Mesendoderm (in vitro differentiated cells): ENCODE measurements around the gene CREB5.

Experiments
- DNase-seq: peaks from one replicate; pipeline ENCODE4 v3.0.0; 2013
- H2AK5ac ChIP-seq: 2 replicates; pipeline ENCODE4 v1.6.1; 2013; ENCODE audit warnings: low read length, inconsistent platforms
- H2BK120ac ChIP-seq: 2 replicates; pipeline ENCODE4 v1.6.1; 2013; ENCODE audit warnings: low read depth, mild to moderate bottlenecking, low read length, moderate library complexity, mixed read lengths
- H2BK15ac ChIP-seq: replicated peaks from 2 replicates; pipeline ENCODE4 v1.6.1; 2013; ENCODE audit warnings: low read depth, mild to moderate bottlenecking, moderate library complexity
- H2BK5ac ChIP-seq: 2 replicates; pipeline ENCODE4 v1.6.1; 2013; ENCODE audit warnings: low read length, inconsistent platforms
- H3K18ac ChIP-seq: 2 replicates; pipeline ENCODE4 v1.6.1; 2013; ENCODE audit warnings: mild to moderate bottlenecking, low read length, mixed read lengths
- H3K23ac ChIP-seq: one replicate; pipeline ENCODE4 v1.6.1; 2013; ENCODE audit warnings: low read length
- H3K27ac ChIP-seq: 2 replicates; pipeline ENCODE4 v1.5.1; 2013; ENCODE audit warnings: low read depth, mild to moderate bottlenecking, inconsistent platforms, low read length, moderate library complexity
- H3K27me3 ChIP-seq: 2 replicates; pipeline ENCODE4 v1.6.1; 2013; ENCODE audit warnings: low read length, control low read depth, mild to moderate bottlenecking, inconsistent platforms; ENCODE audit not compliant: insufficient read depth, poor library complexity
- H3K36me3 ChIP-seq: 2 replicates; pipeline ENCODE4 v1.6.1; 2013; ENCODE audit warnings: low read length, inconsistent platforms; ENCODE audit not compliant: control insufficient read depth, insufficient read depth
- H3K4ac ChIP-seq: one replicate; pipeline ENCODE4 v1.6.1; 2013; ENCODE audit warnings: low read depth, mild to moderate bottlenecking, low read length, moderate library complexity
- H3K4me1 ChIP-seq: 2 replicates; pipeline ENCODE4 v1.6.1; 2013; ENCODE audit warnings: low read depth, low read length, inconsistent platforms; ENCODE audit not compliant: control insufficient read depth
- H3K4me2 ChIP-seq: 2 replicates; pipeline ENCODE4 v1.6.1; 2013; ENCODE audit warnings: low read length
- H3K4me3 ChIP-seq: 2 replicates; pipeline ENCODE4 v1.5.1; 2013; ENCODE audit warnings: mild to moderate bottlenecking, low read length
- H3K56ac ChIP-seq: one replicate; pipeline ENCODE4 v1.6.1; 2013; ENCODE audit warnings: low read length
- H3K79me1 ChIP-seq: 2 replicates; pipeline ENCODE4 v1.6.1; 2013; ENCODE audit warnings: low read length, inconsistent platforms
- H3K79me2 ChIP-seq: 2 replicates; pipeline ENCODE4 v1.6.1; 2013; ENCODE audit warnings: mild to moderate bottlenecking, low read length; ENCODE audit not compliant: control insufficient read depth, insufficient read depth
- H3K9ac ChIP-seq: 2 replicates; pipeline ENCODE4 v1.6.1; 2013; ENCODE audit warnings: low read length, inconsistent platforms
- H4K5ac ChIP-seq: one replicate; pipeline ENCODE4 v1.6.1; 2013; ENCODE audit warnings: low read length
- H4K8ac ChIP-seq: one replicate; pipeline ENCODE4 v1.6.1; 2013; ENCODE audit warnings: low read depth, mild to moderate bottlenecking, control low read depth, low read length, moderate library complexity
- WGBS: extraction: QIAGEN DNeasy Blood & Tissue Kit; methylation state at CpG from one replicate; pipeline ENCODE4 v1.1.7; 2013; ENCODE audit warnings: low lambda C conversion rate, missing lambda C conversion rate; ENCODE audit not compliant: insufficient coverage; ENCODE audit errors: extremely low coverage; 5-methylcytosine and 5-hydroxymethylcytosine counted together

CREB5 gene

GRCh38 chr7:28497009-28497408, 84.7 kb downstream of the CREB5 start:
- no peak for DNase-seq
- H3K27ac ChIP-seq = no peak overlapping the region
- no peaks in the 10 kb centered on the region for H3K79me2 ChIP-seq
- no peak overlapping the region for H2AK5ac ChIP-seq
- no peak overlapping the region for H4K8ac ChIP-seq
- H3K4me2 ChIP-seq = no peak overlapping the region
- no peak overlapping the region for H3K4me3 ChIP-seq
- no peak overlapping the region for H2BK15ac ChIP-seq
- H3K79me1 ChIP-seq = no peaks in the 10 kb centered on the region
- H3K4ac ChIP-seq = no peak overlapping the region
- no peaks in the 10 kb centered on the region for H3K4me1 ChIP-seq
- no peak overlapping the region for H2BK120ac ChIP-seq
- WGBS = no CpG with 5 or more reads among the region's 2 CpGs
- no peak overlapping the region for H2BK5ac ChIP-seq
- no peak overlapping the region for H3K23ac ChIP-seq
- no peak overlapping the region for H3K18ac ChIP-seq
- no peak overlapping the region for H3K56ac ChIP-seq
- H3K36me3 ChIP-seq = no peaks in the 10 kb centered on the region
- H3K27me3 ChIP-seq = no peaks in the 10 kb centered on the region
- H3K9ac ChIP-seq = no peak overlapping the region
- no peak overlapping the region for H4K5ac ChIP-seq

DNA sequence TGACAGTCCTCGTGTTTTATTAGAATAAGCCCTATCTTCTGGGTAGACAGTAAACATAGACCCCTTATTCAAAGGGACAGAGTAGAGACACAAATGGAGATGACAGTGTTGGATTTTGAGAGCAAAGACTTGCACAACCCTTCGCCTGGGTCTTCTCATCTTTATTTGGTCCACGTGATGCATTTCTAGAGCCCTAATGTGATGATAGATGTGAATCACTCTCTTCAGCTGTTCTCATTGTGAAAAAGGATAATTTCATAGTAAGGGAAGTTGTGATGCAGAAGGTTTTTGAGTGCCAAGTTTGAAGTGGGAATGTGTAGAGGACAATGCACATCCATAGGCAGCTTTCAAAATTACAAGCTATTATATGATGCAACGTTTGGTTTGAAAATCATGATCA, 86.3 kb downstream of the CREB5 start:
- Histone ChIP-seq H3K4me1 (no peaks in the 10 kb centered on the region), H3K4me2 (no peak overlapping the region), H3K23ac (no peak overlapping the region), H3K36me3 (no peaks in the 10 kb centered on the region), H3K79me2 (no peaks in the 10 kb centered on the region), H2BK5ac (no peak overlapping the region), H4K8ac (no peak overlapping the region), H3K4ac (no peak overlapping the region), H3K56ac (no peak overlapping the region), H4K5ac (no peak overlapping the region), H3K4me3 (no peak overlapping the region), H2BK120ac (no peak overlapping the region), H3K18ac (no peak overlapping the region), H3K27me3 (no peaks in the 10 kb centered on the region), H3K27ac (no peak overlapping the region), H3K79me1 (no peaks in the 10 kb centered on the region), H2AK5ac (no peak overlapping the region), H2BK15ac (no peak overlapping the region), H3K9ac (no peak overlapping the region)
- no CpG with 5 or more reads among the region's 4 CpGs for WGBS
- DNase-seq = no peak

- H4K8ac ChIP-seq = no peak overlapping the region
- no peak overlapping the region for H3K18ac ChIP-seq
- H3K79me1 ChIP-seq = no peaks in the 10 kb centered on the region
- H2BK120ac ChIP-seq = no peak overlapping the region
- H3K4ac ChIP-seq = no peak overlapping the region
- H2BK5ac ChIP-seq = no peak overlapping the region
- H3K4me2 ChIP-seq = no peak overlapping the region
- H3K79me2 ChIP-seq = no peaks in the 10 kb centered on the region
- no CpG with 5 or more reads among the region's 5 CpGs for WGBS
- H3K27me3 ChIP-seq = no peaks in the 10 kb centered on the region
- no peak overlapping the region for H3K27ac ChIP-seq
- H4K5ac ChIP-seq = no peak overlapping the region
- H3K9ac ChIP-seq = no peak overlapping the region
- no peaks in the 10 kb centered on the region for H3K36me3 ChIP-seq
- no peaks in the 10 kb centered on the region for H3K4me1 ChIP-seq
- no peak overlapping the region for H3K23ac ChIP-seq
- H3K56ac ChIP-seq = no peak overlapping the region
- no peak overlapping the region for H2AK5ac ChIP-seq
- DNase-seq = no peak
- H2BK15ac ChIP-seq = no peak overlapping the region
- no peak overlapping the region for H3K4me3 ChIP-seq
These were observed 87.8 kb downstream of the CREB5 start for GRCh38 chr7:28500138-28500537.

DNA sequence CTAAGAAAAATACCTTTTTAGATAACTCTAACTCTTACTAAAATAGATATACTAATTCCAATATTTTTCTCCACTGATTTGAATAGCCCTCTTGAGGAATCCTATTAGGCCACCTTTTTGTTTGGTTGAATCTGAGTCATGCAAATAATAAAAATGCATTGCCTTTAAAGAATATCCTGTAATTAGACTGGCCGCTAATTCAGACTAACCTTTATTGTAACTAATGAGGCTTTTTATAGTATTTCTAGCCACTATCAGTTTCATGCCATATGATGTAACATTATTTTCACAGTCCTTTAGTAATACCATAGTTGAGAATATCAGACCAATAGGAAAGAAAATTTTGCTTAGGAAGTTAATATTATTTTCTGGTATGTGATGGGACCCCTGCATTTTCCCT, 90.1 kb downstream of the CREB5 start:
- no peaks in the 10 kb centered on the region for H3K79me2 ChIP-seq
- H3K79me1 ChIP-seq = no peaks in the 10 kb centered on the region
- no peak overlapping the region for H3K23ac ChIP-seq
- H2BK120ac ChIP-seq = no peak overlapping the region
- no peak overlapping the region for H2AK5ac ChIP-seq
- H3K27ac ChIP-seq = no peak overlapping the region
- no peak overlapping the region for H4K8ac ChIP-seq
- H3K4ac ChIP-seq = no peak overlapping the region
- no peaks in the 10 kb centered on the region for H3K27me3 ChIP-seq
- DNase-seq = no peak
- no peaks in the 10 kb centered on the region for H3K4me1 ChIP-seq
- no peak overlapping the region for H2BK15ac ChIP-seq
- no peak overlapping the region for H3K9ac ChIP-seq
- no peak overlapping the region for H3K4me3 ChIP-seq
- no peak overlapping the region for H4K5ac ChIP-seq
- H3K36me3 ChIP-seq = no peaks in the 10 kb centered on the region
- H3K56ac ChIP-seq = no peak overlapping the region
- no peak overlapping the region for H3K18ac ChIP-seq
- no peak overlapping the region for H2BK5ac ChIP-seq
- WGBS = no CpG with 5 or more reads among the region's 1 CpG
- H3K4me2 ChIP-seq = no peak overlapping the region

- Histone ChIP-seq H3K18ac (no peak overlapping the region), H3K27me3 (no peaks in the 10 kb centered on the region), H3K4me1 (no peaks in the 10 kb centered on the region), H2BK15ac (no peak overlapping the region), H3K79me2 (no peaks in the 10 kb centered on the region), H3K79me1 (no peaks in the 10 kb centered on the region), H3K4me3 (no peak overlapping the region), H3K56ac (no peak overlapping the region), H4K8ac (no peak overlapping the region), H2BK5ac (no peak overlapping the region), H2BK120ac (no peak overlapping the region), H3K9ac (no peak overlapping the region), H4K5ac (no peak overlapping the region), H3K23ac (no peak overlapping the region), H3K4me2 (no peak overlapping the region), H3K36me3 (no peaks in the 10 kb centered on the region), H3K27ac (no peak overlapping the region), H3K4ac (no peak overlapping the region), H2AK5ac (no peak overlapping the region)
- WGBS = no CpG with 5 or more reads among the region's 3 CpGs
- DNase-seq = no peak
These were observed 91.1 kb downstream of the CREB5 start for GRCh38 chr7:28503396-28503795.

GRCh38 chr7:28505014-28505413, 92.7 kb downstream of the CREB5 start:
- no peaks in the 10 kb centered on the region for H3K79me1 ChIP-seq
- H3K27ac ChIP-seq = no peak overlapping the region
- no CpG with 5 or more reads among the region's 6 CpGs for WGBS
- no peak overlapping the region for H3K56ac ChIP-seq
- no peak overlapping the region for H3K23ac ChIP-seq
- H3K4ac ChIP-seq = no peak overlapping the region
- H3K18ac ChIP-seq = no peak overlapping the region
- no peaks in the 10 kb centered on the region for H3K4me1 ChIP-seq
- H2BK15ac ChIP-seq = no peak overlapping the region
- H3K27me3 ChIP-seq = no peaks in the 10 kb centered on the region
- H3K4me2 ChIP-seq = no peak overlapping the region
- no peak overlapping the region for H4K5ac ChIP-seq
- H3K36me3 ChIP-seq = no peaks in the 10 kb centered on the region
- H3K4me3 ChIP-seq = no peak overlapping the region
- H3K9ac ChIP-seq = no peak overlapping the region
- H3K79me2 ChIP-seq = no peaks in the 10 kb centered on the region
- no peak overlapping the region for H2AK5ac ChIP-seq
- no peak overlapping the region for H2BK5ac ChIP-seq
- no peak overlapping the region for H4K8ac ChIP-seq
- no peak for DNase-seq
- no peak overlapping the region for H2BK120ac ChIP-seq
